Pancreas (tissue), 10 donors: ENCODE measurements around the gene FFAR4. TPM values are rescaled to one million over a fixed set of nuclear protein-coding genes. Genes with fewer than 3 reads are reported as not detected.

Experiments
- ATAC-seq, 4 donors: fragments of 200-7000 bp; cut with Tn5 transposase; one replicate each; pipeline versions ENCODE4 v1.8.0 to v1.9.1; 2020; ENCODE audit warnings: mild to moderate bottlenecking in 4 of 4, moderate library complexity in 4 of 4
- DNase-seq, 6 donors: peaks; one replicate each; pipeline ENCODE4 v3.0.0-alpha.2; 2020
- FAIRE-seq: peaks from 2 replicates; lab custom pipeline; 2012; peaks lifted over from hg19 to GRCh38; lab: Jason Lieb, UNC
- H3K27ac ChIP-seq, 4 donors: fragments of 200-600 bp; sonication (generic); 1 replicate in 3 of 4; 2 replicates in 1 of 4; pipeline versions ENCODE4 v1.5.0 to v1.8.0; 2020
- H3K27me3 ChIP-seq, 4 donors: fragments of 200-600 bp; one replicate each; pipeline ENCODE4 v1.8.0; 2021
- H3K36me3 ChIP-seq, 3 donors: fragments of 200-600 bp; sonication (generic) in 1 of 3; one replicate each; pipeline versions ENCODE4 v1.5.0 to v1.8.0; 2020 to 2021
- H3K4me1 ChIP-seq, 3 donors: fragments of 200-600 bp; one replicate each; pipeline ENCODE4 v1.8.0; 2021
- H3K4me3 ChIP-seq, 4 donors: fragments of 200-600 bp; sonication (generic) in 2 of 4; one replicate each; pipeline versions ENCODE4 v1.5.0 to v1.8.0; 2020 to 2021
- H3K9me3 ChIP-seq, 4 donors: fragments of 200-600 bp; one replicate each; pipeline ENCODE4 v1.8.0; 2021
- WGBS, 2 donors: extraction: QIAGEN DNeasy Blood & Tissue Kit; methylation state at CpG; one replicate each; pipeline ENCODE4 v1.1.7; 2013; 5-methylcytosine and 5-hydroxymethylcytosine counted together
- intact Hi-C, 3 donors: fragments of 100-400 bp; cut with DNase I; formaldehyde crosslinking; loops; one replicate each; pipeline versions ENCODE4 v1.11.1 to v1.14.2; 2022
- polyA plus RNA-seq, 2 donors: library from polyadenylated mRNA; stranded (reverse); fragments of 200-250 nt; gene quantifications; one replicate each; pipeline ENCODE4 v1.2.3, GENCODE V29; 2013
- total RNA-seq, 6 donors: library from RNA; stranded (reverse); fragmentation: NEBNext Ultra II Directional in 4 of 6; extraction: Animal tissue kit (Norgen Biotek cat#: 25700) in 4 of 6; gene quantifications; one replicate each; pipeline versions ENCODE4 v1.2.1 to v1.2.4, GENCODE V29; 2021 to 2023
- TF ChIP-seq, protein P1 (sequence below), 4 donors: fragments of 200-600 bp; sonication (generic) in 3 of 4; IDR thresholded peaks; one replicate each; pipeline versions ENCODE4 v1.5.0 to v1.8.0; 2021; ENCODE audit warnings: antibody characterized with exemption in 4 of 4
- donor health status: healthy with polysubstance abuse.
- donor health status: DM: no; HTN: no; CAD: no; lungs with moderate emphysema.
- donor health status: DM: no; HTN: no; CAD: no.
- donor health status: control.
- donor health status: control.
- donor health status: Bipolar disorder and iron deficiency.
- donor health status: DM: yes; HTN: yes; CAD: no.
- donor health status: DM: no; HTN: no; CAD: no.
- donor health status: DM: no; HTN: no; CAD: no.
- donor health status: DM: yes; HTN: yes; CAD: no.

FFAR4 gene
- total and polyA plus RNA-seq, 8 donors: 0.37 to 2.4 (median 0.74) TPM

DNA sequence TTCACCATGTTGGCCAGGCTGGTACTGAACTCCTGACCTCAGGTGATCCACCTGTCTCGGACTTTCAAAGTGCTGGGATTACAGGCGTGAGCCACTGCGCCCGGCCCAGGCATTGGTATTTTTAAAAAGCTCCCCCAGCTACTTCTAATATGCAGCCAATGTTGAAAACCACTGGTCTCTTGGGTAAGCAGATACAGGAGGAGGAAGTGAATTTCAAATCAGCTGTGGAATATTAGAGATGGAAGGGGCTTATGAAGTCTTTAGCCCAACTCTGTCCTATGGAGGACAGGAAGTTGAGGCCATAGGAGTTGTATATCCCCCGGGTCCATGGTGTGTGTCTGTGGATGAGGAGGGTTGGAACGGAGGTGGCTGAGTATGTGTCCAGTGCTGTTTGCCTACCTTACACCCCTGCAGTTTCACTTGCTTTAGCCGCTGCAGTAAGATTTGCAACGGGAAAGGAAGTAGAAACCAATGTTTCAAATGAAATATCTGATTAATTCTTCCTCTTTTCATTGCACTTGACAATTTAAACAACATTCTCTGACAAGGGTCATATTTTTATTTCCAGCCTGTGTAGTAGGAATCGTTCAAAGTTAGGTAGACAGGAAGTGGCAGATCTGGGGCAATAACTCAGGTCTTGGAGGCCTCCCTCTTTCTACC lies 49.2 kb downstream of the FFAR4 start:
- H3K36me3 ChIP-seq: no peaks in the 10 kb centered on the region
- H3K4me3 ChIP-seq: no peak overlapping the region
- no peaks in the 10 kb centered on the region for H3K4me1 ChIP-seq
- intact Hi-C loops: no loop called here
- WGBS, 2 donors: 65 to 87% methylated on average over 9 of the region's 9 CpGs
- TF ChIP-seq, protein P1, sequence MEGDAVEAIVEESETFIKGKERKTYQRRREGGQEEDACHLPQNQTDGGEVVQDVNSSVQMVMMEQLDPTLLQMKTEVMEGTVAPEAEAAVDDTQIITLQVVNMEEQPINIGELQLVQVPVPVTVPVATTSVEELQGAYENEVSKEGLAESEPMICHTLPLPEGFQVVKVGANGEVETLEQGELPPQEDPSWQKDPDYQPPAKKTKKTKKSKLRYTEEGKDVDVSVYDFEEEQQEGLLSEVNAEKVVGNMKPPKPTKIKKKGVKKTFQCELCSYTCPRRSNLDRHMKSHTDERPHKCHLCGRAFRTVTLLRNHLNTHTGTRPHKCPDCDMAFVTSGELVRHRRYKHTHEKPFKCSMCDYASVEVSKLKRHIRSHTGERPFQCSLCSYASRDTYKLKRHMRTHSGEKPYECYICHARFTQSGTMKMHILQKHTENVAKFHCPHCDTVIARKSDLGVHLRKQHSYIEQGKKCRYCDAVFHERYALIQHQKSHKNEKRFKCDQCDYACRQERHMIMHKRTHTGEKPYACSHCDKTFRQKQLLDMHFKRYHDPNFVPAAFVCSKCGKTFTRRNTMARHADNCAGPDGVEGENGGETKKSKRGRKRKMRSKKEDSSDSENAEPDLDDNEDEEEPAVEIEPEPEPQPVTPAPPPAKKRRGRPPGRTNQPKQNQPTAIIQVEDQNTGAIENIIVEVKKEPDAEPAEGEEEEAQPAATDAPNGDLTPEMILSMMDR (IDR thresholded peaks at IDR 0.05): no peak
- no peaks in the 10 kb centered on the region for H3K9me3 ChIP-seq
- no peak overlapping the region for H3K27ac ChIP-seq
- FAIRE-seq (no peak), DNase-seq (no peak), ATAC-seq (peak in 1 of 4 donors; percentile 30)
- no peaks in the 10 kb centered on the region for H3K27me3 ChIP-seq

GRCh38 chr10:93620925-93621324 lies 54.5 kb downstream of the FFAR4 start:
- ATAC-seq: no peak
- H3K27me3 ChIP-seq: no peaks in the 10 kb centered on the region
- H3K4me3 ChIP-seq: no peak overlapping the region
- no peak for FAIRE-seq
- no peak overlapping the region for H3K27ac ChIP-seq
- no peaks in the 10 kb centered on the region for H3K36me3 ChIP-seq
- no peak for DNase-seq
- H3K4me1 ChIP-seq: no peaks in the 10 kb centered on the region
- intact Hi-C loops: no loop called here
- 57 to 71% methylated on average over 7 of the region's 7 CpGs for WGBS, 2 donors
- H3K9me3 ChIP-seq: no peaks in the 10 kb centered on the region
- TF ChIP-seq, protein P1 (IDR thresholded peaks at IDR 0.05): no peak

- TF ChIP-seq, protein P1 (IDR thresholded peaks at IDR 0.05): no peak
- H3K4me1 ChIP-seq: no peaks in the 10 kb centered on the region
- ATAC-seq: no peak
- no peak for DNase-seq
- no peaks in the 10 kb centered on the region for H3K9me3 ChIP-seq
- intact Hi-C loops: no loop called here
- FAIRE-seq: no peak
- WGBS, 2 donors: 83 to 97% methylated on average over 1 of the region's 1 CpG
- no peaks in the 10 kb centered on the region for H3K36me3 ChIP-seq
- H3K27me3 ChIP-seq: no peaks in the 10 kb centered on the region
- H3K4me3 ChIP-seq: no peak overlapping the region
- no peak overlapping the region for H3K27ac ChIP-seq
These were observed 56.5 kb downstream of the FFAR4 start for GRCh38 chr10:93622942-93623341.

GRCh38 chr10:93628858-93629257 lies 62.4 kb downstream of the FFAR4 start:
- ATAC-seq: no peak
- 81 to 83% methylated on average over 4 of the region's 4 CpGs for WGBS, 2 donors
- Histone ChIP-seq H3K4me1 (no peaks in the 10 kb centered on the region), H3K4me3 (no peak overlapping the region), H3K27ac (no peak overlapping the region), H3K36me3 (no peaks in the 10 kb centered on the region), H3K9me3 (no peaks in the 10 kb centered on the region), H3K27me3 (no peaks in the 10 kb centered on the region)
- intact Hi-C loops: no loop called here
- TF ChIP-seq, protein P1 (IDR thresholded peaks at IDR 0.05): no peak
- no peak for DNase-seq
- no peak for FAIRE-seq

- WGBS, 2 donors: 55 to 61% methylated on average over 7 of the region's 7 CpGs
- Histone ChIP-seq H3K9me3 (no peaks in the 10 kb centered on the region), H3K27me3 (no peaks in the 10 kb centered on the region), H3K4me1 (no peaks in the 10 kb centered on the region), H3K4me3 (no peak overlapping the region), H3K36me3 (no peaks in the 10 kb centered on the region), H3K27ac (no peak overlapping the region)
- no peak for FAIRE-seq
- no peak for DNase-seq
- intact Hi-C loops: no loop called here
- TF ChIP-seq, protein P1 (IDR thresholded peaks at IDR 0.05): no peak
- ATAC-seq: no peak
These were observed 63.3 kb downstream of the FFAR4 start for GRCh38 chr10:93629647-93630305.
